ENCODE data around the gene RXFP4.

Gene RXFP4

GRCh38 chr1:155966135-155966534 lies 24.7 kb downstream of the RXFP4 start:
- TF ChIP-seq CTCF (conservative IDR thresholded peaks at IDR 0.05; ENCODE audit: control insufficient read depth, insufficient read depth, low read depth, low read length) = peak; percentile 27
- DNase-seq (ENCODE audit: low read depth) = no peak
- H3K4me3 ChIP-seq (ENCODE audit: control insufficient read depth, low read depth, low read length) = no peak overlapping the region

GRCh38 chr1:155966750-155967149 lies 25.3 kb downstream of the RXFP4 start:
- no peak overlapping the region for H3K4me3 ChIP-seq (ENCODE audit: control insufficient read depth, low read depth, low read length)
- TF ChIP-seq CTCF (conservative IDR thresholded peaks at IDR 0.05; ENCODE audit: control insufficient read depth, insufficient read depth, low read depth, low read length) = no peak
- no peak for DNase-seq (ENCODE audit: low read depth)

- H3K4me3 ChIP-seq (ENCODE audit: control insufficient read depth, low read depth, low read length) = no peak overlapping the region
- TF ChIP-seq CTCF (conservative IDR thresholded peaks at IDR 0.05; ENCODE audit: control insufficient read depth, insufficient read depth, low read depth, low read length) = no peak
- DNase-seq (ENCODE audit: low read depth) = no peak
These were observed 26.1 kb downstream of the RXFP4 start for GRCh38 chr1:155967341-155968050.

- DNase-seq (ENCODE audit: low read depth) = no peak
- TF ChIP-seq CTCF (conservative IDR thresholded peaks at IDR 0.05; ENCODE audit: control insufficient read depth, insufficient read depth, low read depth, low read length) = no peak
- no peak overlapping the region for H3K4me3 ChIP-seq (ENCODE audit: control insufficient read depth, low read depth, low read length)
These were observed 26.6 kb downstream of the RXFP4 start for GRCh38 chr1:155968051-155968400.

GRCh38 chr1:155968670-155969069 lies 27.2 kb downstream of the RXFP4 start:
- DNase-seq (ENCODE audit: low read depth) = no peak
- no peak for TF ChIP-seq CTCF (conservative IDR thresholded peaks at IDR 0.05; ENCODE audit: control insufficient read depth, insufficient read depth, low read depth, low read length)
- no peak overlapping the region for H3K4me3 ChIP-seq (ENCODE audit: control insufficient read depth, low read depth, low read length)

GRCh38 chr1:155969377-155969791 lies 27.9 kb downstream of the RXFP4 start:
- DNase-seq (ENCODE audit: low read depth) = no peak
- H3K4me3 ChIP-seq (ENCODE audit: control insufficient read depth, low read depth, low read length) = no peak overlapping the region
- TF ChIP-seq CTCF (conservative IDR thresholded peaks at IDR 0.05; ENCODE audit: control insufficient read depth, insufficient read depth, low read depth, low read length) = no peak
